GM19324 (cell line): ENCODE results near the gene FAM25A.

ENCODE experiments used
- ATAC-seq: cut with Tn5 transposase; IDR thresholded peaks from one replicate; pipeline ENCODE4 v1.9.1; 2021; ENCODE audit warnings: mild to moderate bottlenecking, moderate library complexity; ENCODE audit not compliant: unreplicated experiment, low FRiP score

Gene FAM25A

GRCh38 chr10:87058171-87058570, 38.1 kb downstream of the FAM25A start:
- ATAC-seq = no peak

GRCh38 chr10:87059401-87059800, 39.3 kb downstream of the FAM25A start:
- ATAC-seq = no peak

- ATAC-seq = no peak
These were observed 40.3 kb downstream of the FAM25A start for GRCh38 chr10:87060280-87060928.

- no peak for ATAC-seq
These were observed 44.6 kb downstream of the FAM25A start for GRCh38 chr10:87064651-87065050.

GRCh38 chr10:87066178-87066577, 46.1 kb downstream of the FAM25A start:
- ATAC-seq = no peak

GRCh38 chr10:87066865-87067264, 46.8 kb downstream of the FAM25A start:
- ATAC-seq = no peak

GRCh38 chr10:87068281-87068680, 48.2 kb downstream of the FAM25A start:
- no peak for ATAC-seq

- ATAC-seq = no peak
These were observed 52.4 kb downstream of the FAM25A start for GRCh38 chr10:87072449-87072848.
